Fibroblast of lung (primary cell): ENCODE measurements around the gene PDGFA. TPM values are rescaled to one million over a fixed set of nuclear protein-coding genes. Genes with fewer than 3 reads are reported as not detected.

ENCODE experiments used
- DNase-seq, 2 donors: peaks; one replicate each; pipeline versions ENCODE4 v3.0.0 to v3.0.0-alpha.2; 2010; ENCODE audit warnings: low read depth in 2 of 2
- H2AFZ ChIP-seq: 2 replicates; pipeline ENCODE4 v1.5.1; 2012; ENCODE audit warnings: low read length, control low read depth, inconsistent platforms
- H3K27ac ChIP-seq: 2 replicates; pipeline ENCODE4 v1.5.1; 2011; ENCODE audit warnings: low read length, control low read depth; ENCODE audit not compliant: insufficient read depth
- H3K27me3 ChIP-seq: 2 replicates; pipeline ENCODE4 v1.5.1; 2011; ENCODE audit warnings: mild to moderate bottlenecking, low read length; ENCODE audit not compliant: control insufficient read depth, insufficient read depth
- H3K36me3 ChIP-seq: 2 replicates; pipeline ENCODE4 v1.5.1; 2011; ENCODE audit warnings: low read length; ENCODE audit not compliant: control insufficient read depth, insufficient read depth
- H3K4me1 ChIP-seq: 2 replicates; pipeline ENCODE4 v1.5.1; 2011; ENCODE audit warnings: low read length; ENCODE audit not compliant: control insufficient read depth, insufficient read depth; ENCODE audit errors: extremely low read depth
- H3K4me2 ChIP-seq: 2 replicates; pipeline ENCODE4 v1.5.1; 2011; ENCODE audit warnings: low read length, control low read depth; ENCODE audit not compliant: insufficient read depth; ENCODE audit errors: extremely low read depth
- H3K4me3 ChIP-seq, 4 experiments: fragments of 200-600 bp in 1 of 4; sonication (generic) in 1 of 4; replicated peaks in 1 of 4; 2 replicates each; pipeline ENCODE4 v1.5.1; 2011 to 2016; ENCODE audit warnings: low read length in 4 of 4, low read depth in 3 of 4, mild to moderate bottlenecking in 3 of 4, control low read depth in 2 of 4, inconsistent platforms in 1 of 4, mixed read lengths in 1 of 4; ENCODE audit not compliant: insufficient read depth in 1 of 4; ENCODE audit errors: control extremely low read depth in 1 of 4
- H3K79me2 ChIP-seq: 2 replicates; pipeline ENCODE4 v1.5.1; 2012; ENCODE audit warnings: mild to moderate bottlenecking, low read length, inconsistent platforms; ENCODE audit not compliant: control insufficient read depth, insufficient read depth
- H3K9ac ChIP-seq: 2 replicates; pipeline ENCODE4 v1.5.1; 2011; ENCODE audit warnings: mild to moderate bottlenecking, low read length, control low read depth; ENCODE audit not compliant: insufficient read depth
- H3K9me3 ChIP-seq: 2 replicates; pipeline ENCODE4 v1.5.1; 2012; ENCODE audit warnings: low read depth, low read length; ENCODE audit not compliant: control insufficient read depth, insufficient read depth
- H4K20me1 ChIP-seq: 2 replicates; pipeline ENCODE4 v1.5.1; 2011; ENCODE audit warnings: low read length; ENCODE audit not compliant: control insufficient read depth, insufficient read depth; ENCODE audit errors: extremely low read depth
- EZH2 ChIP-seq: IDR thresholded peaks from 2 replicates; pipeline ENCODE4 v1.5.1; 2012; ENCODE audit warnings: low read length, control low read depth, mild to moderate bottlenecking; ENCODE audit errors: missing control alignments
- polyA plus RNA-seq, 2 donors: library from polyadenylated mRNA; depleted of rRNA in 1 of 2; stranded (reverse) in 1 of 2; unstranded in 1 of 2; fragments of >200 nt; gene quantifications; 2 replicates each; pipeline ENCODE4 v1.2.1, GENCODE V29; 2011 to 2012; ENCODE audit warnings: missing spikeins in 1 of 2
- total RNA-seq: library from RNA; depleted of rRNA; stranded (reverse); fragments of >200 nt; gene quantifications from 2 replicates; pipeline ENCODE4 v1.2.1, GENCODE V29; 2014
- TF ChIP-seq, protein P1 (sequence below), 2 donors: IDR thresholded peaks in 1 of 2; conservative IDR thresholded peaks in 1 of 2; 1 replicate in 1 of 2; 2 replicates in 1 of 2; pipeline ENCODE4 v1.5.1; 2011 to 2012; ENCODE audit warnings: low read length in 2 of 2, control low read depth in 1 of 2, inconsistent platforms in 1 of 2, low read depth in 1 of 2, mild to moderate bottlenecking in 1 of 2

Gene PDGFA
- total and polyA plus RNA-seq, 2 donors (not counting 1 experiment from before 2014, with no cell fraction given): 13.5 to 16.9 TPM

DNA sequence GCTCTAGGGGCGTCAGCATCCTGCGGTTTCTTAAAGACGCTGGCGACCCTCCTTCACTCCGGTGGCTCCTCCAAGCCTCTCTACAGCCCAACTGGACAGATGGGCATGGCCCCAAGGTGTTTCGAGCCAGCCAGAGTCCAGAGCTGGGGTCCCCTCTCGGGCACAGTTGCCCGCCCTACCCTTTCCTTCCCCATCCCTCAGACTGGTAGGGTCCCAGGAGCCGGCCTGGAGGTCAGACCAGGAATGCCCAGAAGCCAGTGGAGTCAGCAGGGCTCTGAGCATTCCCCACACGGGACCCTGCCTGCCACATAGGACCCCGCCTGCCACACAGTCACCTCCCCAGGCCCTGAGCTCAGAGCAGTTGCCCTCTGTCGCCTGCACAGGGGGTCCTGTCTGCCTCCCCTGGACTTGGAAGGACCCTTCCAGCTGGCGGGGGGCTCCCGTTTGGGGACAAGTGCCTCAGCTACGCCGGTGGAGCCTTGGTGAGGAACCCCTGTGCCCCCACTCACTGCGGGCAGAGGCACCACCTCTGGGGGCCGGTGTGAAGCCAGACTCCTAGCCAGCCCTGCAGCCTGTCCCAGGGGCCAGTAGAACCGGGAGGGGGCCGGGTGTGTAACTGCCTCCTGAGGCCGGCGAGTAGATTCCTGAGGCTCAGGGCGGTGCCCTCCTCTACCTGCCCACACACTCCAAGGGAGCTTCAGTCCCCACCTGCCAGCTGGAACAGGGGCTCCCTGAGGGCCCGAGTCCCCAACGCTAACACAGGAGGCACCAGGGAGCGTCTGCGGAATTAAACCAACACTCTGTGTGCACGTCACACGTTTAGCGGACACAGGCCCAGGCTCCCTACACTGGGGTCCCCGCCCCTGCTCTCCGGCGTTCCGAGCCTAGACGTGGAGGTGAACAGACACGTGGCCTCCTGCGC is 19.4 kb upstream of the PDGFA start:
- Histone ChIP-seq H3K79me2 (no peaks in the 10 kb centered on the region), H3K9me3 (no peaks in the 10 kb centered on the region), H4K20me1 (no peaks in the 10 kb centered on the region), H3K9ac (peak overlapping the region; percentile 23), H3K4me1 (peaks cover 26% of the 10 kb centered on the region), H3K36me3 (no peaks in the 10 kb centered on the region), H3K27me3 (no peaks in the 10 kb centered on the region), H2AFZ (no peak overlapping the region), H3K4me2 (no peak overlapping the region), H3K27ac (peak overlapping the region; percentile 79), H3K4me3 (no peak overlapping the region)
- peak in 1 of 2 donors; percentile 45 for DNase-seq
- TF ChIP-seq, protein P1, sequence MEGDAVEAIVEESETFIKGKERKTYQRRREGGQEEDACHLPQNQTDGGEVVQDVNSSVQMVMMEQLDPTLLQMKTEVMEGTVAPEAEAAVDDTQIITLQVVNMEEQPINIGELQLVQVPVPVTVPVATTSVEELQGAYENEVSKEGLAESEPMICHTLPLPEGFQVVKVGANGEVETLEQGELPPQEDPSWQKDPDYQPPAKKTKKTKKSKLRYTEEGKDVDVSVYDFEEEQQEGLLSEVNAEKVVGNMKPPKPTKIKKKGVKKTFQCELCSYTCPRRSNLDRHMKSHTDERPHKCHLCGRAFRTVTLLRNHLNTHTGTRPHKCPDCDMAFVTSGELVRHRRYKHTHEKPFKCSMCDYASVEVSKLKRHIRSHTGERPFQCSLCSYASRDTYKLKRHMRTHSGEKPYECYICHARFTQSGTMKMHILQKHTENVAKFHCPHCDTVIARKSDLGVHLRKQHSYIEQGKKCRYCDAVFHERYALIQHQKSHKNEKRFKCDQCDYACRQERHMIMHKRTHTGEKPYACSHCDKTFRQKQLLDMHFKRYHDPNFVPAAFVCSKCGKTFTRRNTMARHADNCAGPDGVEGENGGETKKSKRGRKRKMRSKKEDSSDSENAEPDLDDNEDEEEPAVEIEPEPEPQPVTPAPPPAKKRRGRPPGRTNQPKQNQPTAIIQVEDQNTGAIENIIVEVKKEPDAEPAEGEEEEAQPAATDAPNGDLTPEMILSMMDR (conservative IDR thresholded peaks at IDR 0.05 in 1 of 2, IDR thresholded peaks at IDR 0.05 in 1 of 2; ENCODE audit: low read depth in 1 of 2, low read length in 2 of 2): no peak
- TF ChIP-seq EZH2: no peak

DNA sequence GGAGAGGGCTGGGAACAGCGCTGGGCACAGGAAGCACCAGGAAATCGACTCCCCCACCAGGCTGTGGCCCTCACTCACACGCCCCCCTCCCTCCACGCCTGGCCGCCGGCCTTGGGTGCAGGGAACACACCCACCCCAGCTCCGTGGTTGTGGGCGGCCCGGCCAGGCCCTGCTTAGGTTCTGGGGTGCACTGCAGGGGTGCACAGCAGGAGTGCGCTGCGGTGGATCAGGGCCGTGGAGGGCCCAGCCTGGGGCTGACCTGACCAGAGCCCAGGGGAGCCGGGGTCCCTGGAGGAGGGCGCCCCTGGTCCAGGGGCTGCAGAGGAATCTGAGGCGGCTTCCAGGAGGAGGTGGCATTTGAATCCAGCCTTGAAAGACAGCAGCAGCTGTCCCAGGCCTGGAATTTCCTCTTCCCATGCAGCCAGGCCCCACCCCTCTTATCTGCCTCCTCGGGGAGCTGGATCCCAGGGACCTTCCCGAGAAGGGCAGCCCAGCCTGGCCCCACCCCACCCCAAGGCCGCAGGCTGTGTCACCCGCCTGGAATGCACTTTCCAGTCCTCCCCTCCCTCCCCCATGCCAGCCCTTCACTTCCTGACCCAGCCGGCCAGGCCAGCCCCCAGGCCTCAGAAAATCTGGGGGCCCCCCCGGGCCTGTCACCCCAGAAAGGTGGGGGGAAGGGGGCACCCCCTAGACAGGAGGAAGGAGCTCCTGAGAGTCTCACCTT is 18.4 kb upstream of the PDGFA start:
- H3K36me3 ChIP-seq: no peaks in the 10 kb centered on the region
- H3K4me2 ChIP-seq: peak overlapping the region; percentile 33
- H3K4me3 ChIP-seq: no peak overlapping the region
- H2AFZ ChIP-seq: no peak overlapping the region
- no peaks in the 10 kb centered on the region for H3K9me3 ChIP-seq
- TF ChIP-seq, protein P1 (conservative IDR thresholded peaks at IDR 0.05 in 1 of 2, IDR thresholded peaks at IDR 0.05 in 1 of 2; ENCODE audit: low read depth in 1 of 2, low read length in 2 of 2): no peak
- no peak for TF ChIP-seq EZH2
- no peaks in the 10 kb centered on the region for H3K79me2 ChIP-seq
- no peaks in the 10 kb centered on the region for H4K20me1 ChIP-seq
- H3K27ac ChIP-seq: peak overlapping the region; percentile 79
- H3K9ac ChIP-seq: peak overlapping the region; percentile 32
- H3K4me1 ChIP-seq: peaks cover 23% of the 10 kb centered on the region
- DNase-seq: peak; percentile 81 to 93
- H3K27me3 ChIP-seq: peaks cover 4% of the 10 kb centered on the region

DNA sequence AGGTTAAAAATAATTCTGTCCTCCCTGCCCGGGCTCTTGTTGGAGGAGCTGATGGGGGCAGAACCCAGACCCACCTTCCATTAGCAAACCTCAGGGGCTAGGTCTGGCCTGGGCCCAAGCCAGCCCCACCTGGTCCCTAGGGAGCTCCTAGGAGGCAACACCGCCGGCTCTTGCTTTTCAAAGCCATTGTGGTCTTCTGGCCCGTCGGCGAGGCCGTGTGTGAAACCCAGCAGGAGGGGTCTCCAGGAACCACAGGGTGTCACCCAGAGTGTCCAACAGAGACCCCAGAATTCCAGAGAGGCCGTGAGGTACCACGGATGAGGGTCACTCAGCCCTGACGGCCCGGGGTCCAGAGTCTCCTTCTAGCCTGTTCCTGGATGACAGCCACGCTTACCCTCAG is 16.6 kb upstream of the PDGFA start:
- no peaks in the 10 kb centered on the region for H4K20me1 ChIP-seq
- no peak for TF ChIP-seq EZH2
- TF ChIP-seq, protein P1 (conservative IDR thresholded peaks at IDR 0.05 in 1 of 2, IDR thresholded peaks at IDR 0.05 in 1 of 2; ENCODE audit: low read depth in 1 of 2, low read length in 2 of 2): no peak
- H3K79me2 ChIP-seq: no peaks in the 10 kb centered on the region
- no peak overlapping the region for H3K9ac ChIP-seq
- no peak overlapping the region for H2AFZ ChIP-seq
- H3K27me3 ChIP-seq: peaks cover 7% of the 10 kb centered on the region
- no peak overlapping the region for H3K27ac ChIP-seq
- H3K4me2 ChIP-seq: no peak overlapping the region
- no peak for DNase-seq
- no peak overlapping the region for H3K4me3 ChIP-seq
- no peaks in the 10 kb centered on the region for H3K9me3 ChIP-seq
- peaks cover 13% of the 10 kb centered on the region for H3K4me1 ChIP-seq
- no peaks in the 10 kb centered on the region for H3K36me3 ChIP-seq
